GM10847 (cell line): ENCODE results near the gene PARP12.

ENCODE experiments used
- POLR2A ChIP-seq: IDR thresholded peaks from 2 replicates; pipeline ENCODE4 v1.6.1; 2011; ENCODE audit not compliant: insufficient read length; ENCODE audit errors: extremely low read depth

Gene PARP12

GRCh38 chr7:140028311-140028710 is 34.4 kb downstream of the PARP12 start:
- no peak for TF ChIP-seq POLR2A

GRCh38 chr7:140027858-140028257 is 34.9 kb downstream of the PARP12 start:
- no peak for TF ChIP-seq POLR2A

GRCh38 chr7:140026935-140027334 is 35.8 kb downstream of the PARP12 start:
- TF ChIP-seq POLR2A: no peak

- no peak for TF ChIP-seq POLR2A
Measured at GRCh38 chr7:140025814-140026433, 36.8 kb downstream of the PARP12 start.

GRCh38 chr7:140025241-140025640 is 37.5 kb downstream of the PARP12 start:
- no peak for TF ChIP-seq POLR2A

- no peak for TF ChIP-seq POLR2A
Measured at GRCh38 chr7:140024585-140024984, 38.2 kb downstream of the PARP12 start.

GRCh38 chr7:140023728-140024127 is 39.0 kb downstream of the PARP12 start:
- TF ChIP-seq POLR2A: no peak

GRCh38 chr7:140022582-140023211 is 40.1 kb downstream of the PARP12 start:
- no peak for TF ChIP-seq POLR2A

- TF ChIP-seq POLR2A: no peak
Measured at GRCh38 chr7:140021603-140022002, 41.1 kb downstream of the PARP12 start.

- no peak for TF ChIP-seq POLR2A
Measured at GRCh38 chr7:140019606-140020005, 43.1 kb downstream of the PARP12 start.

GRCh38 chr7:140019172-140019571 is 43.6 kb downstream of the PARP12 start:
- no peak for TF ChIP-seq POLR2A

- no peak for TF ChIP-seq POLR2A
Measured at GRCh38 chr7:140018125-140019043, 44.4 kb downstream of the PARP12 start.

GRCh38 chr7:140017543-140017942 is 45.2 kb downstream of the PARP12 start:
- TF ChIP-seq POLR2A: no peak

GRCh38 chr7:140017034-140017433 is 45.7 kb downstream of the PARP12 start:
- no peak for TF ChIP-seq POLR2A

GRCh38 chr7:140016540-140016939 is 46.2 kb downstream of the PARP12 start:
- no peak for TF ChIP-seq POLR2A

GRCh38 chr7:140015471-140015970 is 47.2 kb downstream of the PARP12 start:
- no peak for TF ChIP-seq POLR2A

- no peak for TF ChIP-seq POLR2A
Measured at GRCh38 chr7:140014123-140014522, 48.6 kb downstream of the PARP12 start.
